ENCODE data around the gene WDR88. TPM values are rescaled to one million over a fixed set of nuclear protein-coding genes. Genes with fewer than 3 reads are reported as not detected.
"Not testable (repeated sequence)": the region's sequence is repeated elsewhere in the genome, so short reads cannot be mapped to it uniquely, and the experiment has no call there.

WDR88 gene
- total and polyA plus RNA-seq, 2 donors = 0.05 TPM; not detected in 1

GRCh38 chr19:33124207-33125098 lies 7.5 kb upstream of the WDR88 start:
- H3K36me3 ChIP-seq (ENCODE audit: control insufficient read depth in 2 of 2, insufficient read depth in 2 of 2, low read length in 1 of 2) = peaks cover 16 to 30% of the 10 kb centered on the region in 2 donors
- no peaks in the 10 kb centered on the region for H3K27me3 ChIP-seq (ENCODE audit: control insufficient read depth in 2 of 2, insufficient read depth in 1 of 2, low read length in 1 of 2)
- no peak overlapping the region for H3K27ac ChIP-seq (ENCODE audit: low read depth in 1 of 2, low read length in 1 of 2)
- 72% methylated on average over 10 of the region's 10 CpGs for WGBS
- no peak for DNase-seq (ENCODE audit: low read depth in 6 of 9, low spot score in 9 of 9)
- no peaks in the 10 kb centered on the region for H3K4me1 ChIP-seq (ENCODE audit: control insufficient read depth in 2 of 2, insufficient read depth in 2 of 2, low read length in 2 of 2)
- H3K4me3 ChIP-seq (ENCODE audit: low read length in 2 of 2) = no peak overlapping the region
- H3K9me3 ChIP-seq (ENCODE audit: control insufficient read depth in 2 of 2, insufficient read depth in 1 of 2, low read length in 1 of 2) = no peaks in the 10 kb centered on the region

- Histone ChIP-seq H3K4me1 (ENCODE audit: control insufficient read depth in 2 of 2, insufficient read depth in 2 of 2, low read length in 2 of 2) (no peaks in the 10 kb centered on the region), H3K4me3 (ENCODE audit: low read length in 2 of 2) (no peak overlapping the region), H3K27ac (ENCODE audit: low read depth in 1 of 2, low read length in 1 of 2) (no peak overlapping the region), H3K27me3 (ENCODE audit: control insufficient read depth in 2 of 2, insufficient read depth in 1 of 2, low read length in 1 of 2) (no peaks in the 10 kb centered on the region), H3K36me3 (ENCODE audit: control insufficient read depth in 2 of 2, insufficient read depth in 2 of 2, low read length in 1 of 2) (peaks cover 15 to 35% of the 10 kb centered on the region in 2 donors), H3K9me3 (ENCODE audit: control insufficient read depth in 2 of 2, insufficient read depth in 1 of 2, low read length in 1 of 2) (no peaks in the 10 kb centered on the region)
- WGBS = 44% methylated on average over 12 of the region's 12 CpGs
- peak in 8 of 9 donors; percentile 25 to 63 (median 38) for DNase-seq (ENCODE audit: low read depth in 6 of 9, low spot score in 9 of 9)
Observed at GRCh38 chr19:33125929-33126388, 6.0 kb upstream of the WDR88 start.

GRCh38 chr19:33126712-33127111 lies 5.2 kb upstream of the WDR88 start:
- H3K27ac ChIP-seq (ENCODE audit: low read depth in 1 of 2, low read length in 1 of 2); H3K9me3 ChIP-seq (ENCODE audit: control insufficient read depth in 2 of 2, insufficient read depth in 1 of 2, low read length in 1 of 2); H3K27me3 ChIP-seq (ENCODE audit: control insufficient read depth in 2 of 2, insufficient read depth in 1 of 2, low read length in 1 of 2); DNase-seq (ENCODE audit: low read depth in 6 of 9, low spot score in 9 of 9); H3K4me1 ChIP-seq (ENCODE audit: control insufficient read depth in 2 of 2, insufficient read depth in 2 of 2, low read length in 2 of 2); H3K4me3 ChIP-seq (ENCODE audit: low read length in 2 of 2): not testable (repeated sequence)
- 98% methylated on average over 8 of the region's 8 CpGs for WGBS
- peaks cover 15 to 35% of the 10 kb centered on the region in 2 donors for H3K36me3 ChIP-seq (ENCODE audit: control insufficient read depth in 2 of 2, insufficient read depth in 2 of 2, low read length in 1 of 2)

GRCh38 chr19:33129901-33130300 lies 2.0 kb upstream of the WDR88 start:
- Histone ChIP-seq H3K27me3 (ENCODE audit: control insufficient read depth in 2 of 2, insufficient read depth in 1 of 2, low read length in 1 of 2) (peaks cover 0 to 9% of the 10 kb centered on the region in 2 donors), H3K27ac (ENCODE audit: low read depth in 1 of 2, low read length in 1 of 2) (no peak overlapping the region), H3K4me1 (ENCODE audit: control insufficient read depth in 2 of 2, insufficient read depth in 2 of 2, low read length in 2 of 2) (no peaks in the 10 kb centered on the region), H3K4me3 (ENCODE audit: low read length in 2 of 2) (no peak overlapping the region), H3K9me3 (ENCODE audit: control insufficient read depth in 2 of 2, insufficient read depth in 1 of 2, low read length in 1 of 2) (no peaks in the 10 kb centered on the region), H3K36me3 (ENCODE audit: control insufficient read depth in 2 of 2, insufficient read depth in 2 of 2, low read length in 1 of 2) (peaks cover 15 to 35% of the 10 kb centered on the region in 2 donors)
- DNase-seq (ENCODE audit: low read depth in 6 of 9, low spot score in 9 of 9) = no peak
- 96% methylated on average over 6 of the region's 6 CpGs for WGBS

- DNase-seq (ENCODE audit: low read depth in 6 of 9, low spot score in 9 of 9) = no peak
- Histone ChIP-seq H3K27me3 (ENCODE audit: control insufficient read depth in 2 of 2, insufficient read depth in 1 of 2, low read length in 1 of 2) (peaks cover 0 to 9% of the 10 kb centered on the region in 2 donors), H3K9me3 (ENCODE audit: control insufficient read depth in 2 of 2, insufficient read depth in 1 of 2, low read length in 1 of 2) (no peaks in the 10 kb centered on the region), H3K4me1 (ENCODE audit: control insufficient read depth in 2 of 2, insufficient read depth in 2 of 2, low read length in 2 of 2) (no peaks in the 10 kb centered on the region), H3K27ac (ENCODE audit: low read depth in 1 of 2, low read length in 1 of 2) (no peak overlapping the region), H3K36me3 (ENCODE audit: control insufficient read depth in 2 of 2, insufficient read depth in 2 of 2, low read length in 1 of 2) (peaks cover 15 to 35% of the 10 kb centered on the region in 2 donors), H3K4me3 (ENCODE audit: low read length in 2 of 2) (no peak overlapping the region)
- WGBS = 97% methylated on average over 6 of the region's 6 CpGs
Observed at GRCh38 chr19:33130433-33130832, 1.5 kb upstream of the WDR88 start.

GRCh38 chr19:33132425-33132824 lies 511 bp downstream of the WDR88 start:
- H3K27ac ChIP-seq (ENCODE audit: low read depth in 1 of 2, low read length in 1 of 2) = no peak overlapping the region
- H3K4me3 ChIP-seq (ENCODE audit: low read length in 2 of 2) = no peak overlapping the region
- DNase-seq (ENCODE audit: low read depth in 6 of 9, low spot score in 9 of 9) = no peak
- peaks cover 0 to 9% of the 10 kb centered on the region in 2 donors for H3K27me3 ChIP-seq (ENCODE audit: control insufficient read depth in 2 of 2, insufficient read depth in 1 of 2, low read length in 1 of 2)
- H3K9me3 ChIP-seq (ENCODE audit: control insufficient read depth in 2 of 2, insufficient read depth in 1 of 2, low read length in 1 of 2) = no peaks in the 10 kb centered on the region
- no peaks in the 10 kb centered on the region for H3K4me1 ChIP-seq (ENCODE audit: control insufficient read depth in 2 of 2, insufficient read depth in 2 of 2, low read length in 2 of 2)
- H3K36me3 ChIP-seq (ENCODE audit: control insufficient read depth in 2 of 2, insufficient read depth in 2 of 2, low read length in 1 of 2) = peaks cover 9 to 21% of the 10 kb centered on the region in 2 donors
- 96% methylated on average over 15 of the region's 15 CpGs for WGBS

- Histone ChIP-seq H3K27ac (ENCODE audit: low read depth in 1 of 2, low read length in 1 of 2) (no peak overlapping the region), H3K4me3 (ENCODE audit: low read length in 2 of 2) (no peak overlapping the region), H3K9me3 (ENCODE audit: control insufficient read depth in 2 of 2, insufficient read depth in 1 of 2, low read length in 1 of 2) (no peaks in the 10 kb centered on the region), H3K36me3 (ENCODE audit: control insufficient read depth in 2 of 2, insufficient read depth in 2 of 2, low read length in 1 of 2) (peaks cover 8 to 12% of the 10 kb centered on the region in 2 donors), H3K27me3 (ENCODE audit: control insufficient read depth in 2 of 2, insufficient read depth in 1 of 2, low read length in 1 of 2) (peaks cover 0 to 9% of the 10 kb centered on the region in 2 donors), H3K4me1 (ENCODE audit: control insufficient read depth in 2 of 2, insufficient read depth in 2 of 2, low read length in 2 of 2) (no peaks in the 10 kb centered on the region)
- WGBS = 82% methylated on average over 13 of the region's 13 CpGs
- no peak for DNase-seq (ENCODE audit: low read depth in 6 of 9, low spot score in 9 of 9)
Observed at GRCh38 chr19:33133438-33134031, 1.6 kb downstream of the WDR88 start.

- Histone ChIP-seq H3K9me3 (ENCODE audit: control insufficient read depth in 2 of 2, insufficient read depth in 1 of 2, low read length in 1 of 2) (no peaks in the 10 kb centered on the region), H3K36me3 (ENCODE audit: control insufficient read depth in 2 of 2, insufficient read depth in 2 of 2, low read length in 1 of 2) (peaks cover 5 to 10% of the 10 kb centered on the region in 2 donors), H3K4me3 (ENCODE audit: low read length in 2 of 2) (no peak overlapping the region), H3K27me3 (ENCODE audit: control insufficient read depth in 2 of 2, insufficient read depth in 1 of 2, low read length in 1 of 2) (peaks cover 0 to 11% of the 10 kb centered on the region in 2 donors), H3K27ac (ENCODE audit: low read depth in 1 of 2, low read length in 1 of 2) (no peak overlapping the region), H3K4me1 (ENCODE audit: control insufficient read depth in 2 of 2, insufficient read depth in 2 of 2, low read length in 2 of 2) (no peaks in the 10 kb centered on the region)
- peak in 5 of 9 donors; percentile 11 to 67 (median 37) for DNase-seq (ENCODE audit: low read depth in 6 of 9, low spot score in 9 of 9)
- 23% methylated on average over 38 of the region's 38 CpGs for WGBS
Observed at GRCh38 chr19:33134571-33135041, 2.7 kb downstream of the WDR88 start.

GRCh38 chr19:33139165-33139564 lies 7.3 kb downstream of the WDR88 start:
- WGBS = 91% methylated on average over 4 of the region's 4 CpGs
- Histone ChIP-seq H3K4me1 (ENCODE audit: control insufficient read depth in 2 of 2, insufficient read depth in 2 of 2, low read length in 2 of 2) (no peaks in the 10 kb centered on the region), H3K4me3 (ENCODE audit: low read length in 2 of 2) (no peak overlapping the region), H3K27ac (ENCODE audit: low read depth in 1 of 2, low read length in 1 of 2) (no peak overlapping the region), H3K36me3 (ENCODE audit: control insufficient read depth in 2 of 2, insufficient read depth in 2 of 2, low read length in 1 of 2) (no peaks in the 10 kb centered on the region), H3K27me3 (ENCODE audit: control insufficient read depth in 2 of 2, insufficient read depth in 1 of 2, low read length in 1 of 2) (peaks cover 0 to 5% of the 10 kb centered on the region in 2 donors), H3K9me3 (ENCODE audit: control insufficient read depth in 2 of 2, insufficient read depth in 1 of 2, low read length in 1 of 2) (no peaks in the 10 kb centered on the region)
- no peak for DNase-seq (ENCODE audit: low read depth in 6 of 9, low spot score in 9 of 9)

Measured in thymus (tissue), 11 donors.